HepG2 (cell line): ENCODE measurements around the gene CEBPZOS. TPM values are rescaled to one million over a fixed set of nuclear protein-coding genes. Genes with fewer than 3 reads are reported as not detected.

ENCODE experiments used
- ARID2 ChIP-seq: sonication (generic); formaldehyde crosslinking; IDR thresholded peaks from 2 replicates; pipeline ENCODE4 v1.8.1; 2022; ENCODE audit warnings: mild to moderate bottlenecking, missing genetic modification reagents, borderline replicate concordance
- HMGXB3 ChIP-seq: sonication (generic); formaldehyde crosslinking; IDR thresholded peaks from 2 replicates; pipeline ENCODE4 v1.4.0; 2020; ENCODE audit warnings: missing genetic modification reagents, borderline replicate concordance
- IRF2 ChIP-seq: IDR thresholded peaks from 2 replicates; pipeline ENCODE4 v1.6.1; 2018; ENCODE audit warnings: missing genetic modification reagents, missing compliant biosample characterization
- MIXL1 ChIP-seq: IDR thresholded peaks from 2 replicates; pipeline ENCODE4 v1.6.1; 2016
- NFAT5 ChIP-seq: sonication (generic); formaldehyde crosslinking; IDR thresholded peaks from 2 replicates; pipeline ENCODE4 v1.4.0; 2020; ENCODE audit warnings: missing genetic modification reagents
- NRL ChIP-seq: sonication (generic); formaldehyde crosslinking; IDR thresholded peaks from 2 replicates; pipeline ENCODE4 v1.5.0; 2020; ENCODE audit warnings: missing genetic modification reagents, mild to moderate bottlenecking, moderate library complexity, borderline replicate concordance
- RBM39 ChIP-seq: fragments of 200-400 bp; formaldehyde crosslinking; IDR thresholded peaks from one replicate; pipeline ENCODE4 v1.6.1; 2018; ENCODE audit warnings: antibody characterized with exemption, mild to moderate bottlenecking, low read depth, low read length; ENCODE audit not compliant: poor library complexity, severe bottlenecking
- ZNF281 ChIP-seq: sonication (generic); formaldehyde crosslinking; IDR thresholded peaks from 2 replicates; pipeline ENCODE4 v1.4.0; 2020; ENCODE audit warnings: missing genetic modification reagents, borderline replicate concordance
- ZNF678 ChIP-seq: sonication (generic); formaldehyde crosslinking; IDR thresholded peaks from 2 replicates; pipeline ENCODE4 v1.4.0; 2020; ENCODE audit warnings: mild to moderate bottlenecking, missing genetic modification reagents
- ZXDC ChIP-seq: sonication (generic); formaldehyde crosslinking; IDR thresholded peaks from 2 replicates; pipeline ENCODE4 v1.5.0; 2020; ENCODE audit warnings: mild to moderate bottlenecking, missing genetic modification reagents
- polyA plus RNA-seq, 8 experiments: library from polyadenylated mRNA; depleted of rRNA in 3 of 8; stranded (reverse) in 7 of 8; unstranded in 1 of 8; fragments of >200 nt; fragmentation: Illumina TruSeq in 4 of 8; extraction: Trizol in 4 of 8; gene quantifications; 2 replicates each; pipeline versions ENCODE4 v1.2.1 to v1.2.3, GENCODE V29; 2011 to 2016; ENCODE audit warnings: low read depth in 4 of 8, missing spikeins in 1 of 8, mixed read lengths in 1 of 8; ENCODE audit not compliant: insufficient read depth in 1 of 8
- total RNA-seq, 5 experiments: library from RNA; depleted of rRNA; stranded (reverse); fragments of >200 nt; fragmentation: Illumina TruSeq; extraction: Trizol; gene quantifications; 2 replicates each; pipeline ENCODE4 v1.2.3, GENCODE V29; 2016; ENCODE audit warnings: low read depth in 1 of 5

CEBPZOS gene
- total and polyA plus RNA-seq, 2 of the 13 experiments (the other 11 are each of a cell fraction or from before 2014, with no cell fraction given): 18.6 to 44.7 TPM

- peak; percentile 26; the same call in 1 of the 2 replicates for TF ChIP-seq NFAT5 (CRISPR knock-in tag)
- peak; percentile 98 for TF ChIP-seq NRL (CRISPR knock-in tag)
- TF ChIP-seq RBM39: peak; percentile 64
- peak; percentile 46; the same call in 1 of the 2 replicates for TF ChIP-seq ZNF281
- peak; percentile 81 for TF ChIP-seq IRF2 (CRISPR knock-in tag)
- peak; percentile 96 for TF ChIP-seq ZXDC
- 0 out of 2 replicates have a peak, but pooled peaks have one; percentile 64 for TF ChIP-seq ZNF678 (CRISPR knock-in tag)
- peak; percentile 85 for TF ChIP-seq ARID2 (CRISPR knock-in tag)
- TF ChIP-seq HMGXB3 (CRISPR knock-in tag): peak; percentile 83
- TF ChIP-seq MIXL1 (CRISPR knock-in tag): peak; percentile 88
These were observed 35.2 kb downstream of the CEBPZOS start, which contains the start of the genes CEBPZ and NDUFAF7 (continued) for GRCh38 chr2:37231241-37232130.
